AG04449 (cell line): ENCODE data around the gene SNRNP40.

ENCODE experiments used
- CTCF ChIA-PET: fragments of 350-600 bp; formaldehyde crosslinking; extraction: SDS; loops from one replicate; lab custom pipeline; 2021; ENCODE audit warnings: antibody characterized with exemption; lab: Yijun Ruan, JAX
- POLR2A ChIA-PET: fragments of 400-600, 350-600 bp; formaldehyde crosslinking; extraction: SDS; loops from one replicate; lab custom pipeline; 2020; ENCODE audit warnings: antibody characterized with exemption, inconsistent platforms; lab: Yijun Ruan, JAX
- DNase-seq: peaks from one replicate; pipeline ENCODE4 v3.0.0-alpha.2; 2010; ENCODE audit warnings: low read depth, low spot score
- H3K4me3 ChIP-seq: 2 replicates; pipeline ENCODE4 v1.5.1; 2011; ENCODE audit warnings: low read depth, mild to moderate bottlenecking, control low read depth, low read length
- CTCF ChIP-seq: IDR thresholded peaks from one replicate; pipeline ENCODE4 v1.5.1; 2011; ENCODE audit warnings: mild to moderate bottlenecking, moderate library complexity, low read length, control low read depth, inconsistent platforms; ENCODE audit not compliant: insufficient read depth; ENCODE audit errors: missing control alignments

SNRNP40 gene

GRCh38 chr1:31224068-31224467 lies 72.5 kb downstream of the SNRNP40 start:
- DNase-seq: no peak
- POLR2A ChIA-PET: no interaction called here
- TF ChIP-seq CTCF: no peak
- CTCF ChIA-PET: interaction anchor here (1.2 kb wide), 2 partner anchors 41 to 325 kb away, joined by 3 read pairs; no protein-coding TSS in a partner anchor
- H3K4me3 ChIP-seq: no peak overlapping the region

- no peak overlapping the region for H3K4me3 ChIP-seq
- ChIA-PET CTCF (no interaction called here), POLR2A (no interaction called here)
- TF ChIP-seq CTCF: no peak
- no peak for DNase-seq
Measured at GRCh38 chr1:31222176-31222575, 74.4 kb downstream of the SNRNP40 start.

- no peak for DNase-seq
- ChIA-PET POLR2A (no interaction called here), CTCF (no interaction called here)
- no peak overlapping the region for H3K4me3 ChIP-seq
- TF ChIP-seq CTCF: no peak
Measured at GRCh38 chr1:31221072-31221471, 75.5 kb downstream of the SNRNP40 start.

GRCh38 chr1:31219489-31219888 lies 77.1 kb downstream of the SNRNP40 start:
- TF ChIP-seq CTCF: no peak
- ChIA-PET POLR2A (no interaction called here), CTCF (interaction anchor here (1.0 kb wide), 1 partner anchor 175 kb away, joined by 4 read pairs; no protein-coding TSS in a partner anchor)
- no peak for DNase-seq
- no peak overlapping the region for H3K4me3 ChIP-seq

GRCh38 chr1:31218705-31219104 lies 77.9 kb downstream of the SNRNP40 start:
- no peak overlapping the region for H3K4me3 ChIP-seq
- DNase-seq: no peak
- POLR2A ChIA-PET: no interaction called here
- CTCF ChIA-PET: no interaction called here
- TF ChIP-seq CTCF: no peak

GRCh38 chr1:31216016-31216415 lies 80.6 kb downstream of the SNRNP40 start:
- no peak for TF ChIP-seq CTCF
- POLR2A ChIA-PET: no interaction called here
- DNase-seq: no peak
- CTCF ChIA-PET: interaction anchor here (1.4 kb wide), 2 partner anchors 29 to 32 kb away, joined by 3 to 6 read pairs; no protein-coding TSS in a partner anchor
- H3K4me3 ChIP-seq: no peak overlapping the region
